DND-41 (cell line): ENCODE results near the gene GET4.

Source experiments
- ATAC-seq: fragments of 200-7000 bp; cut with Tn5 transposase; 3 replicates; pipeline ENCODE4 v1.9.1; 2021; ENCODE audit warnings: low read depth; ENCODE audit not compliant: insufficient read depth
- DNase-seq: peaks from one replicate; pipeline ENCODE4 v3.0.0-alpha.2; 2020
- H2AFZ ChIP-seq: 2 replicates; pipeline ENCODE4 v1.6.0; 2012; ENCODE audit warnings: low read depth, low read length
- H3K27ac ChIP-seq: 2 replicates; pipeline ENCODE4 v1.5.1; 2012; ENCODE audit warnings: low read length, inconsistent platforms
- H3K27me3 ChIP-seq: fragments of 200-600 bp; sonication (generic); 2 replicates; pipeline ENCODE4 v1.6.0; 2012; ENCODE audit warnings: low read length, mild to moderate bottlenecking, inconsistent platforms; ENCODE audit not compliant: insufficient read depth, poor library complexity
- H3K36me3 ChIP-seq: 2 replicates; pipeline ENCODE4 v1.5.1; 2012; ENCODE audit warnings: low read length, inconsistent platforms; ENCODE audit not compliant: insufficient read depth
- H3K4me1 ChIP-seq: 2 replicates; pipeline ENCODE4 v1.5.1; 2012; ENCODE audit warnings: mild to moderate bottlenecking, low read length; ENCODE audit not compliant: insufficient read depth
- H3K4me2 ChIP-seq: 2 replicates; pipeline ENCODE4 v1.6.0; 2012; ENCODE audit warnings: mild to moderate bottlenecking, moderate library complexity, low read length, inconsistent platforms; ENCODE audit not compliant: insufficient read depth
- H3K4me3 ChIP-seq, 2 experiments: fragments of 200-600 bp in 1 of 2; shearing (Covaris generic) in 1 of 2; 2 replicates each; pipeline ENCODE4 v1.5.1; 2012 to 2016; ENCODE audit warnings: inconsistent platforms in 2 of 2, low read length in 2 of 2, mild to moderate bottlenecking in 2 of 2, low read depth in 1 of 2, moderate library complexity in 1 of 2
- H3K79me2 ChIP-seq: 2 replicates; pipeline ENCODE4 v1.6.0; 2012; ENCODE audit warnings: low read length, inconsistent platforms; ENCODE audit not compliant: insufficient read depth
- H3K9ac ChIP-seq: 2 replicates; pipeline ENCODE4 v1.6.0; 2012; ENCODE audit warnings: low read depth, mild to moderate bottlenecking, inconsistent platforms, low read length, moderate library complexity
- H3K9me3 ChIP-seq: 2 replicates; pipeline ENCODE4 v1.5.1; 2012; ENCODE audit warnings: low read length, moderate library complexity, mild to moderate bottlenecking, inconsistent platforms; ENCODE audit not compliant: insufficient read depth, severe bottlenecking
- H4K20me1 ChIP-seq: 2 replicates; pipeline ENCODE4 v1.6.0; 2012; ENCODE audit warnings: low read length; ENCODE audit not compliant: insufficient read depth
- CTCF ChIP-seq: IDR thresholded peaks from 2 replicates; pipeline ENCODE4 v1.5.1; 2012; ENCODE audit warnings: borderline replicate concordance, low read length, moderate library complexity, mild to moderate bottlenecking; ENCODE audit not compliant: poor library complexity, severe bottlenecking; ENCODE audit errors: extremely low read depth
- EZH2 ChIP-seq: IDR thresholded peaks from 3 replicates; pipeline ENCODE4 v1.6.1; 2012; ENCODE audit warnings: borderline replicate concordance, low read depth, mild to moderate bottlenecking, moderate library complexity, low read length, inconsistent platforms; ENCODE audit not compliant: severe bottlenecking

GET4 gene

GRCh38 chr7:831596-832166 is 44.7 kb upstream of the GET4 start:
- ATAC-seq (no peak), DNase-seq (no peak)
- Histone ChIP-seq H2AFZ (no peak overlapping the region), H3K79me2 (peaks cover 95% of the 10 kb centered on the region), H3K4me2 (no peak overlapping the region), H3K4me3 (no peak overlapping the region), H4K20me1 (peaks cover 69% of the 10 kb centered on the region), H3K36me3 (peaks cover 27% of the 10 kb centered on the region), H3K9me3 (no peaks in the 10 kb centered on the region), H3K27me3 (no peaks in the 10 kb centered on the region), H3K27ac (no peak overlapping the region), H3K4me1 (no peaks in the 10 kb centered on the region), H3K9ac (no peak overlapping the region)
- TF ChIP-seq CTCF (no peak), EZH2 (no peak)

DNA sequence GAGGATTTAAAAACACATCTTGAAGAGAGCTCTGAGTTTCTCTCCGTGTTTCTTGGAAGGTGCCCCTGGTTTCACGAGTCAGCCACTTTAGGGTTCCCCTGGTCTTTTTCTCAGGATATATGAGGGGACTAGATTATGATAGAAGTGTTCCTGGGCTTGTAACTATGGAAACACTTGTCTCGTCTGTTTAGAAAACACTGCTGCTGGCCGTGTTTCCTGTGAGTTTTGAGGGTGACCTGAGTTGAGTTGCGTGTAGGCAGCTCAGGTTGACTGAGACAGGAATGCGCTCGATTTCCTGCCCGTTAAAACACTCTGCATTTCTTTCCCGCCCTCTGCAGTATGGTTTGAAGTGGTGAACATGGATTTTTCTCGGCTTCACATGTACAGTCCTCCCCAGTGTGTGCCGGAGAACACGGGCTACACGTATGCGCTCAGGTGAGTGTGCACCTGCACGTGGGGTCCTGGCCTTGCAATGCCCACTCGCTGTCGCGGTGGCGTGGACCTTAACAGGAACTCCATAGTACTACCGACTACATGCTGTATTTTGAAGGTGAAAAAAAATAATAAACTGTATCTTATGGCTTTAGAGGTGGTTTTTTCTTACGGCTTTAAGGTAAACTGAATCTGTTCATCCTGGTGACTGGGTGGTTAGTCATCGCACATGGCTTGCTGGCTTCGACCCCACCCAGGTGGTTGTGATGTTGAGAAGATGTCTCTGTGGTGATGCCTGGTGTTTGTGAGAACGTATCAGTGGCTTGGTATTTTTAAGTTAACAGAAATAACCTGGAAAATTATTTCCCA is 44.0 kb upstream of the GET4 start, which contains the start of gene SUN1:
Gene SUN1, plus strand, starts transcription at position 310 of the 801 bp plus-strand sequence. Its CDS starts 49 bp downstream, at position 359.
- no peak for TF ChIP-seq EZH2
- no peak for TF ChIP-seq CTCF
- ATAC-seq = no peak
- H3K4me2 ChIP-seq = no peak within 1 kb of the TSS

DNA sequence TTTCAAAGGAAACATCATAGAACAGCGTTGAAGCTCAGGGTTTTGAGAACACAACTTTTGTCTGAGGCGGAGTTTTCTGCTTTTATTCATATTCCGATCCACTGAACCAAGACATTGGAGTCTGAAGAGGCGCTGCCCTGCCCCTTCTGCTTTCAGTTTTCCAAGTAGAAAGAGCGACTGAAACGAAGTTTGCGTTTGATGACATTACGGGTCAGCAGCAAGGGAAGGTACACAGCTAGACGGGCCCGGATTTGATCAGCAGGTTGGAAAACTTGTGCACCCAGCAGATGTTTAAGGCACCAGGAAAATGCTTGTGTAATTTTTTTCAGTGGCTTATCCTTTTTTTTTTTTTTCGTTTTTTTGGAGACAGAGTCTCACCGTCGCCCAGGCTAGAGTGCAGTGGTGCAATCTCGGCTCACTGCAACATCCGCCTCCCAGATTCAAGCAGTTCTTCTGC is 43.4 kb upstream of the GET4 start:
- TF ChIP-seq CTCF (no peak), EZH2 (no peak)
- H3K79me2 ChIP-seq = peaks cover 95% of the 10 kb centered on the region
- peaks cover 75% of the 10 kb centered on the region for H4K20me1 ChIP-seq
- no peak overlapping the region for H3K27ac ChIP-seq
- no peaks in the 10 kb centered on the region for H3K9me3 ChIP-seq
- no peaks in the 10 kb centered on the region for H3K4me1 ChIP-seq
- DNase-seq (no peak), ATAC-seq (no peak)
- H3K27me3 ChIP-seq = no peaks in the 10 kb centered on the region
- H3K36me3 ChIP-seq = peaks cover 38% of the 10 kb centered on the region
- no peak overlapping the region for H2AFZ ChIP-seq
- H3K4me3 ChIP-seq = no peak overlapping the region
- H3K9ac ChIP-seq = no peak overlapping the region
- H3K4me2 ChIP-seq = no peak overlapping the region

More for the DNA sequence above, 44.0 kb upstream of the GET4 start, which contains the start of gene SUN1:
- no peak within 1 kb of the TSS for H3K27ac ChIP-seq
- no peak within 1 kb of the TSS for H2AFZ ChIP-seq
- no peak for DNase-seq
- H3K79me2 ChIP-seq = peaks cover 95% of the 10 kb centered on the region
- peaks cover 71% of the 10 kb centered on the region for H4K20me1 ChIP-seq
- H3K36me3 ChIP-seq = peaks cover 32% of the 10 kb centered on the region
- no peaks in the 10 kb centered on the region for H3K4me1 ChIP-seq
- H3K9me3 ChIP-seq = no peaks in the 10 kb centered on the region
- H3K9ac ChIP-seq = no peak within 1 kb of the TSS
- no peak within 1 kb of the TSS for H3K4me3 ChIP-seq
- H3K27me3 ChIP-seq = no peaks in the 10 kb centered on the region
